Activated CD4-positive, alpha-beta T cell treated with anti-CD3 and anti-CD28 coated beads, Interleukin-2, amount 10 ng/mL, durations not matched to agents 24 days and 14 days (primary cell): ENCODE results near the gene MEGF9. TPM values are rescaled to one million over a fixed set of nuclear protein-coding genes. Genes with fewer than 3 reads are reported as not detected.
"Not testable (repeated sequence)": the region's sequence is repeated elsewhere in the genome, so short reads cannot be mapped to it uniquely, and the experiment has no call there.

Experiments
- DNase-seq: peaks from one replicate; pipeline ENCODE4 v3.0.0; 2022
- H3K27ac Mint-ChIP-seq: one replicate; pipeline ENCODE4 v1.8.0; 2022; ENCODE audit warnings: mild to moderate bottlenecking, mixed read lengths
- H3K27me3 Mint-ChIP-seq: one replicate; pipeline ENCODE4 v1.8.0; 2022; ENCODE audit warnings: mixed read lengths
- H3K36me3 Mint-ChIP-seq: one replicate; pipeline ENCODE4 v1.8.0; 2022; ENCODE audit warnings: low read depth, mild to moderate bottlenecking, mixed read lengths
- H3K4me1 Mint-ChIP-seq: one replicate; pipeline ENCODE4 v1.8.0; 2021; ENCODE audit warnings: mixed read lengths
- H3K4me3 Mint-ChIP-seq: one replicate; pipeline ENCODE4 v1.8.0; 2022; ENCODE audit warnings: mild to moderate bottlenecking, moderate library complexity, mixed read lengths
- H3K9me3 Mint-ChIP-seq: one replicate; pipeline ENCODE4 v1.8.0; 2021; ENCODE audit warnings: mixed read lengths
- intact Hi-C: fragments of 100-400 bp; cut with micrococcal nuclease; formaldehyde crosslinking; loops from one replicate; pipeline ENCODE4 v1.15.1; 2023
- total RNA-seq: library from RNA; stranded (reverse); gene quantifications from 2 replicates; pipeline ENCODE4 v1.2.3, GENCODE V29; 2022

MEGF9 gene
- total RNA-seq, 1 donor from 2014 or later: 4.5 TPM

DNA sequence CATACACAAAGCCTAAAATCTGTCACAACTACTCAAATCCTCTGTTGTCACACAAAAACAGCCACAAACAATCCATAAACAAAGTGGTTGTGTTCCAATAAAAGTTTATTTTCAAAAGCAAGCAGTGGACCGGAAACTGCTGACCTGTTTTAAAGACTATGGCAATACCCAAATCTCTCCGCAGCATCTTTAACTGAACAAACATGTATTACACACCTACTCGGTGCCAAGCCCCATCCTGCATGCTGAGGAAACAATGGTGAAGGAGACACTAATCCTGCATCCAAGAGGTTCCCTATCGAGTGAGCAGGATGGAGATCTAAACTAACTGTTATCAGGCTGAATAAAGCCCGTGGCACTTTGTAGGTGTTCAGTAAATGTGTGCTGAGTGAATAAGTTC, 145.5 kb downstream of the MEGF9 start:
- H3K9me3 Mint-ChIP-seq: no peaks in the 10 kb centered on the region
- no peak overlapping the region for H3K27ac Mint-ChIP-seq
- H3K36me3 Mint-ChIP-seq: peaks cover 47% of the 10 kb centered on the region
- no peaks in the 10 kb centered on the region for H3K27me3 Mint-ChIP-seq
- no peak overlapping the region for H3K4me3 Mint-ChIP-seq
- peaks cover 1% of the 10 kb centered on the region for H3K4me1 Mint-ChIP-seq
- intact Hi-C loops: no loop called here
- DNase-seq: no peak

DNA sequence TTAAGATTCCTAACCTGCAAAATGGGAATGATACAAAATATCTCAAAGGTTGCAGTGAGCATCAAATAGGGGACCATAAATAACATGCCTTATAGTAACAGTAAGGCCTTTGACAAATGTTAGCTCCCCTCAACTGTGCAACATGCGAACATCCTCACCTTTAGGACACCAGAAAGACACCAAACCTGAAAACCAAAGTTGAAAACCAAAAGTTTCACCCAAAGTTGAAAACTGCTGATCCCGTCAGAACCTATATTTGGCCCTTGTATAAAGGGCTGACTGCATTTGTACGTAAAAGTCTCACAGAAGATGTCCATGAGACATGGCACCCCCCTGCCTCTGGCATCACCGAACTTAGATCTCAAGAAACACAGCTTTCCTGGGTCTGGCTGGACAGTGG, 146.4 kb downstream of the MEGF9 start:
- no peak overlapping the region for H3K4me3 Mint-ChIP-seq
- intact Hi-C loops: no loop called here
- H3K36me3 Mint-ChIP-seq: peaks cover 51% of the 10 kb centered on the region
- DNase-seq: no peak
- H3K9me3 Mint-ChIP-seq: no peaks in the 10 kb centered on the region
- no peaks in the 10 kb centered on the region for H3K27me3 Mint-ChIP-seq
- H3K27ac Mint-ChIP-seq: no peak overlapping the region
- no peaks in the 10 kb centered on the region for H3K4me1 Mint-ChIP-seq

DNA sequence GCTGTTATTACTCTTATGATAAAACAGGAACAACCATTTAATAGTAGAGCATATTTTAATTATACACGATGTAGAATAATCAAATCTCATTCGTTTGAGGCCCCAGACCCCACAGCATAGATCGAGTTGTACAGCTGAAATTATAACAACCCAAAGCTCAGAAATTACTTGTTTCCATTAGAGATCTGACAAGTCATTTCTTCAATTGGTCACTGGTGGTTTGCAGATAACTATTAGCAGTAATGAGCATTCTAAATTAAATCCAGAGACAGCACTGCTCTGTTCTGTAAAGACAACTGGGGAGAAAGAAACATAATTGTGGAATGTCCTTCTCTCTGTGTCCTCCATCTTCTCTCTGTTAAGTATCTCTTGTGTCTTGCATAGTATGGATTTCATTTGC, 147.2 kb downstream of the MEGF9 start:
- DNase-seq: no peak
- Mint-ChIP-seq H3K27me3 (no peaks in the 10 kb centered on the region), H3K9me3 (no peaks in the 10 kb centered on the region), H3K27ac (no peak overlapping the region), H3K4me3 (no peak overlapping the region), H3K4me1 (peaks cover 4% of the 10 kb centered on the region), H3K36me3 (peaks cover 57% of the 10 kb centered on the region)
- intact Hi-C loops: no loop called here

DNA sequence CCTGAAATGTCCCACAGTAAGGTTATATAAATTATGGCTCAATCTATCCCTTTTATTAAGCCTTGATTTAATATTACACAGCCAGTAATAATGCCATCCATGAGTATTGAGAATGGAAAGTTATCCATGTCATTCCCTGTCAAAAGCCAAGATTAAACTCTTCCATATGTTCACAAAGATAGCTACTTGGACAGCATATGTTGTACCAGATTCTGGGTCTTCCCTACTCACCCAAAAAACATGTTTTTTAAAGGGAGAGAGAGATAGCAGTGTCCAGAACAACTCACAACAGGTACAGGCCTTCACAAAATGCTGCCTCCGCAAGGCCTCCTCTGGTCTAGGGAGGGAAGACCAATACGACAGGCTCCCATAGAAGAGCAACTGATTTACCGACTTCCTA, 149.7 kb downstream of the MEGF9 start:
- H3K4me3 Mint-ChIP-seq: no peak overlapping the region
- no peaks in the 10 kb centered on the region for H3K9me3 Mint-ChIP-seq
- no peaks in the 10 kb centered on the region for H3K27me3 Mint-ChIP-seq
- H3K4me1 Mint-ChIP-seq: peaks cover 6% of the 10 kb centered on the region
- no peak overlapping the region for H3K27ac Mint-ChIP-seq
- H3K36me3 Mint-ChIP-seq: peaks cover 55% of the 10 kb centered on the region
- intact Hi-C loops: no loop called here
- DNase-seq: no peak

DNA sequence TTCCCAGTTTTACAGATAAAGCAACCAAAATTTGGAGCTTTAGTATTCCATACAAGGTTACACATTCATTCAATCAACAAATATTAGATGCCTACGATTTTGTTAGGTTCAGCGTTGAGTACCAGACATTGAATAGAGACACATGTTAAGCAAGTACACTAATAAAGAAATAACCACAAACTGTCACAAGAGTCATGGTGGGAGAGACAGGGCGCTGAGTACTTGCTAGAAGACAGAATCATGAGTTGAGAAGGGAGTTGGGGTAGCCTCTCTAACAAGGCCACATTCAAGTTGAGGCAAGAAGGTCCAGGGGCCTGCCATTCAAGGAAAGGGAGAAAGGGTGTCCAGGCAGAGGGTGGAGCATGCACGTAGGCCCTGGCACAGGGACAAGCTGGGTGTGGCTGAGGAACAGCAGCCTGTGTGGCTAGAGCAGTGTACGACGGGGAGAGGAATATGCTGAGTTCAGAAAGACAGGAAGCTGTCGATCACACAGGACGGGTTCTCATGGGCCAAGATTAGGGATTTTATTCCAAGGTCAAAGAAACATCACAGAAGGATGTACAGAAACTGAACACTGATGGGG, 151.3 kb downstream of the MEGF9 start:
- no peak for DNase-seq
- Mint-ChIP-seq H3K4me1 (peaks cover 8% of the 10 kb centered on the region), H3K4me3 (no peak overlapping the region), H3K9me3 (no peaks in the 10 kb centered on the region), H3K27me3 (no peaks in the 10 kb centered on the region), H3K27ac (no peak overlapping the region), H3K36me3 (peaks cover 48% of the 10 kb centered on the region)
- intact Hi-C loops: no loop called here

DNA sequence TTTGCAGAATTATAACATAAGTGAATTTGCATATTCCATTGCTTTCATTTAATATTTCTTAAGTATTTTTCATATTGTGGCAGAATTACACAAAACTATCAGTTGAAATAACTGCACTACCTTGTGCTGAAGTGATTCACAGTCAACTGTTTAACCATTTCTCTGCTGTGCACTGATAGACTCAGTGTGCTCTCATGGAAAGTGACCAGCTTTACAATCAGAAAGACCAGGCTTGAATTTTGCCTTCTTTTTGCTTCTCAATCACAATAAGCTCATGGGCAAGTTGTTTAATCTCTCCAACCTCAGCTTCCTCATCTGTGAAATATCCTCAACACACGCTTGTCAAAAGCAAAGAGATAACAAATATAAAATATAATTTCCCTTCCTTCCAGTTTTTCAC, 152.6 kb downstream of the MEGF9 start:
- no peaks in the 10 kb centered on the region for H3K27me3 Mint-ChIP-seq
- H3K9me3 Mint-ChIP-seq: no peaks in the 10 kb centered on the region
- no peak overlapping the region for H3K27ac Mint-ChIP-seq
- H3K4me1 Mint-ChIP-seq: peaks cover 8% of the 10 kb centered on the region
- H3K36me3 Mint-ChIP-seq: peaks cover 48% of the 10 kb centered on the region
- H3K4me3 Mint-ChIP-seq: no peak overlapping the region
- intact Hi-C loops: no loop called here
- DNase-seq: no peak

DNA sequence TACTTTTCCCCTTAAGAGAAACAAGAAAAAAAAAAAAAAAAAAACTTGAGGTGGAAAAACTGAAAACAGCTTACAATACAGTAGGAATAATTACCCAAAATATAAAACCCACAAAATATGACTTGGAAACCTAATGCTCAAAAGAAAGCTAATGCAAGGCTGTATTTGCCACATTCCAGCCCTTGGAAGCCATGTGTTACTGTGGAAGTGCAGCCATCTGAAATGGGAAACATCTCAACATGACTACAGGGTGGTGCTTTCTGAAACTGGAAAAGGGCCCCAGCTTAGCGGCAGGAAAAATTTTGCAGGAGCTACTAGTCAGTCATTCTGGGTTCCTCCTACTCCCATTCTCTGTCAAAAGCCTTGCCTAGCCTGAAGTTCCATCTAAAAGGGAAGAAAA, 154.7 kb downstream of the MEGF9 start:
- Mint-ChIP-seq H3K36me3 (peaks cover 48% of the 10 kb centered on the region), H3K4me1 (peaks cover 10% of the 10 kb centered on the region)

DNA sequence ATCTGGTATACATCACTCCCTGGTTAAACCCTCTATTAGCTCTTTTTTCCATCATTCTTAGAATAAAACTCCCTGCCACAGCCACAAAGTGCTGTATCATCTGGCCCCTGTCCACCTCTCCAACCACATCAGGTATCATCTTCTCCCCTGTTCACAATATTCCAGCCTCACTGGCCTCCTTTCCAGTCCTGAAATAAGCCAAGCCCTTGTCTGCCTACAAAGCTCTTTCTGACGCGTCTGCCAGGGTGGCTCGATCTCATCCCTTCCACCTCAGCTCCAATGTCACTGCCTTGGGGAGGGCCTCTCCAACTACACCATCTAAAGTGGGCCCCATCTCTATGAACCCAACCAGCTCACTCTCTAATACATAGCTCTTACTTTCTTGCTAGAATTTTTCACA, 155.8 kb downstream of the MEGF9 start:
- H3K27me3 Mint-ChIP-seq: no peaks in the 10 kb centered on the region
- peaks cover 46% of the 10 kb centered on the region for H3K36me3 Mint-ChIP-seq
- H3K9me3 Mint-ChIP-seq: no peaks in the 10 kb centered on the region
- intact Hi-C loops: no loop called here
- peaks cover 10% of the 10 kb centered on the region for H3K4me1 Mint-ChIP-seq
- no peak for DNase-seq
- H3K27ac Mint-ChIP-seq: no peak overlapping the region
- no peak overlapping the region for H3K4me3 Mint-ChIP-seq

More for the DNA sequence above, 154.7 kb downstream of the MEGF9 start:
- no peak overlapping the region for H3K27ac Mint-ChIP-seq
- DNase-seq: no peak
- no peaks in the 10 kb centered on the region for H3K9me3 Mint-ChIP-seq
- no peaks in the 10 kb centered on the region for H3K27me3 Mint-ChIP-seq
- intact Hi-C loops: no loop called here
- no peak overlapping the region for H3K4me3 Mint-ChIP-seq

DNA sequence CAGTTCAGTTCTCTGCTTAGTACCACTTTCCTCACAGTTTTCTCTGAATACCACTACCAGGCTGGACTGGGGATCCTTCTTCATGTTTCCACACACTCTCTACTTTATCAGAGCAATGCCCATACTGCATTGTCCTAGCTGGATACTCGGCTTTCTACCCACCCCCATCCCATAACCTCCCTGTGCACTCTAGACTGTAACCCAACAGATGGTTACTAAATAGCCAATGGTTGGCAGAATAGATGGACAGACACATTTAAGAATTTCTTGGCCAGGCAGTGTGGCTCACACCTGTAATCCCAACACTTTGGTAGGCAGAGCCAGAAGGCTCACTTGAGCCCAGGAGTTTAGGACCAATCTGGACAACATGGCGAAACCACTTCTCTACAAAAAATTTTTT, 157.1 kb downstream of the MEGF9 start:
- Mint-ChIP-seq H3K36me3 (peaks cover 46% of the 10 kb centered on the region), H3K4me1 (peaks cover 6% of the 10 kb centered on the region)

DNA sequence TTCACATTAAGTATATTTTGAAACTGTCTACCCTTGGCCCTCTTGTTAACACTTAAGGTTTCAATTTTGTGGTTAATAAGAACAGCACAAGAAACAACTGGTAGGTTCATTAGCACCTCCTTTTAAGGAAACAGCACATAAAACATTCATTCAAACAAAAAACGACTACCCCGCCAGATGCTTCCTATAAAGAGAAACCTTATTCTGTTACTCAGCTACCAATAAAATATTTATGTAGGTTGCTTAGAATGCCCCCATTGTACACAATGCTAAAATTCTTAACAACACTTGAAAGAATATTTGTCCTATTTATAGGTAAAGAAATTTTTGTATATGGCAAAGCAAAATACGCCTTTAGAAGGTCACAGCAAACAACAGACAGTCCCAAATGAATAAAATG, 157.5 kb downstream of the MEGF9 start:
- no peaks in the 10 kb centered on the region for H3K9me3 Mint-ChIP-seq
- no peak for DNase-seq
- no peak overlapping the region for H3K4me3 Mint-ChIP-seq
- H3K36me3 Mint-ChIP-seq: peaks cover 44% of the 10 kb centered on the region
- no peaks in the 10 kb centered on the region for H3K27me3 Mint-ChIP-seq
- no peak overlapping the region for H3K27ac Mint-ChIP-seq
- intact Hi-C loops: no loop called here
- peaks cover 6% of the 10 kb centered on the region for H3K4me1 Mint-ChIP-seq

More for the DNA sequence above, 157.1 kb downstream of the MEGF9 start:
- no peak overlapping the region for H3K4me3 Mint-ChIP-seq
- H3K27me3 Mint-ChIP-seq: no peaks in the 10 kb centered on the region
- H3K27ac Mint-ChIP-seq: no peak overlapping the region
- no peaks in the 10 kb centered on the region for H3K9me3 Mint-ChIP-seq
- no peak for DNase-seq
- intact Hi-C loops: no loop called here

DNA sequence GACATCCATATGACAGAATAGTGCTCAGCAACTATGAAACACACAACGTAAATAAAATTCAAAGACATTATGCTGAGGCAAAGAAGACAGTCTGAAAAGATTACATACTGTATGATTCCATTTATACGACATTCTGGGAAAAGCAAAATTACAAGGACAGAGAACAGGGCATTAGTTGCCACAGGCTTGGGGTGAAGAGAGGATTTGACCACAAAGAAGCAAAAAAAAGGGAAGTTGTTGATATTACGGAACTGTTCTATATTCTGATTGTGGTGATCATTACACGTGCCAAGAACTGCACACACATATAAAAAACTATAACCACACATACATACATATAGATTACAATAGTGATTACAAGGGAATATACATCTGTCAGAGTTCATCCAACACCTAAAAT, 158.4 kb downstream of the MEGF9 start:
- no peak for DNase-seq
- peaks cover 7% of the 10 kb centered on the region for H3K4me1 Mint-ChIP-seq
- H3K27ac Mint-ChIP-seq: no peak overlapping the region
- H3K4me3 Mint-ChIP-seq: no peak overlapping the region
- intact Hi-C loops: no loop called here
- no peaks in the 10 kb centered on the region for H3K27me3 Mint-ChIP-seq
- H3K36me3 Mint-ChIP-seq: peaks cover 51% of the 10 kb centered on the region
- H3K9me3 Mint-ChIP-seq: no peaks in the 10 kb centered on the region

DNA sequence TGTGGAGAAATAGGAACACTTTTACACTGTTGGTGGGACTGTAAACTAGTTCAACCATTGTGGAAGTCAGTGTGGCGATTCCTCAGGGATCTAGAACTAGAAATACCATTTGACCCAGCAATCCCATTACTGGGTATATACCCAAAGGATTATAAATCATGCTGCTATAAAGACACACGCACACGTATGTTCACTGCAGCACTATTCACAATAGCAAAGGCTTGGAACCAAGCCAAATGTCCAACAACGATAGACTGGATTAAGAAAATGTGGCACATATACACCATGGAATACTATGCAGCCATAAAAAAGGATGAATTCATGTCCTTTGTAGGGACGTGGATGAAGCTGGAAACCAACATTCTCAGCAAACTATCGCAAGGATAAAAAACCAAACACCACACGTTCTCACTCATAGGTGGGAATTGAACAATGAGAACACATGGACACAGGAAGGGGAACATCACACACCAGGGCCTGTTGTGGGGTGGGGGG, 162.0 kb downstream of the MEGF9 start:
- intact Hi-C loops, H3K4me3 Mint-ChIP-seq, H3K9me3 Mint-ChIP-seq, DNase-seq, H3K27ac Mint-ChIP-seq, H3K27me3 Mint-ChIP-seq, H3K4me1 Mint-ChIP-seq: not testable (repeated sequence)
- peaks cover 51% of the 10 kb centered on the region for H3K36me3 Mint-ChIP-seq

Other genes with a start within 250 kb of the MEGF9 start
- 69.3 and 70.0 TPM in 2 replicates for gene CDK5RAP2, start 134.3 kb downstream of the MEGF9 start, total RNA-seq
- 84.9 and 87.9 TPM in 2 replicates for gene FBXW2, start 78.9 kb upstream of the MEGF9 start, total RNA-seq
- gene PSMD5, start 128.5 kb upstream of the MEGF9 start, total RNA-seq: 58.1 and 63.7 TPM in 2 replicates
- gene PHF19, start 162.7 kb upstream of the MEGF9 start, total RNA-seq: 132 and 144 TPM in 2 replicates
- 164 and 166 TPM in 2 replicates for gene TRAF1, start 212.3 kb upstream of the MEGF9 start, total RNA-seq